Stimulated activated naive CD8-positive, alpha-beta T cell treated with anti-CD3 and anti-CD28 coated beads, Interleukin-15, amount 100 ng/mL, for 72 hours (primary cell): Measurements from ENCODE around the gene ST7L.

Source experiments
- ATAC-seq: fragments of 150-1000 bp; cut with Tn5 transposase; 2 replicates; pipeline ENCODE4 v1.10.0; 2021; ENCODE audit warnings: mild to moderate bottlenecking, moderate library complexity
- DNase-seq, 2 donors: peaks; one replicate each; pipeline ENCODE4 v3.0.0; 2021 to 2022
- H3K27ac Mint-ChIP-seq, 2 donors: one replicate each; pipeline ENCODE4 v1.8.0; 2022; ENCODE audit warnings: mild to moderate bottlenecking in 2 of 2, mixed read lengths in 2 of 2, moderate library complexity in 2 of 2
- H3K27me3 Mint-ChIP-seq: one replicate; pipeline ENCODE4 v1.8.0; 2022; ENCODE audit warnings: mixed read lengths
- H3K4me1 Mint-ChIP-seq: one replicate; pipeline ENCODE4 v1.8.0; 2022; ENCODE audit warnings: mild to moderate bottlenecking, mixed read lengths
- H3K4me3 Mint-ChIP-seq, 2 donors: one replicate each; pipeline ENCODE4 v1.8.0; 2022; ENCODE audit warnings: mild to moderate bottlenecking in 2 of 2, mixed read lengths in 2 of 2, moderate library complexity in 1 of 2
- H3K9me3 Mint-ChIP-seq, 2 donors: one replicate each; pipeline ENCODE4 v1.8.0; 2022; ENCODE audit warnings: mixed read lengths in 2 of 2

The ST7L gene

DNA sequence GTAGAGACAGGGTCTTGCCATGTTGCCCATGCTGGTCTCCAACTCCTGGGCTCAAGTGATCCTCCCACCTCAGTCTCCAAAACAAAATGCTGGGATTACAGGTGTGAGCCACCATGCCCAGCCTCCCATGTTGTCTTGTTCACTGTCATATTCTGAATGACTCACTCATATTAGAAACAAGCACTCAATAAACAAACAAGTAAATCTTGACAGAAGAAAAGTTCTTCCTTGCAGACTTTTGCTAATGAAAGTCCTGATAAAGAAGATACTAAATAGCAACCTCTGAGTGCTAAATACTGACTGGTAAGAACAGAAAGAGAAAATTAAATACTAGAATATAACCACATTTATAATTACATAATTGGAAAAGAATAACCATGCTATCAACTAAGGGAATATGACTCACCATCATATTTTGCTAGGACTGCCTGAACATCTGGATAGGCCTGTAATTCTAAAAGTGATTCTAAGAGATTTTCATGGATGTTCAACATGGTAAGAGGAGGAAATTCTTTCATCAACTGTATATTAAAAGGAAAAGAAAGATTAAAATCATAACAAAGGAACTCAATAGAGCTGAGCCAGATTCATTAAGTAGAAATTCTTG, 37.3 kb downstream of the ST7L start:
- no peak for DNase-seq
- H3K9me3 Mint-ChIP-seq = no peaks in the 10 kb centered on the region
- no peaks in the 10 kb centered on the region for H3K4me1 Mint-ChIP-seq
- no peak overlapping the region for H3K4me3 Mint-ChIP-seq
- H3K27ac Mint-ChIP-seq = peak overlapping the region in 1 of 2 donors; percentile 49
- no peak for ATAC-seq
- no peaks in the 10 kb centered on the region for H3K27me3 Mint-ChIP-seq

DNA sequence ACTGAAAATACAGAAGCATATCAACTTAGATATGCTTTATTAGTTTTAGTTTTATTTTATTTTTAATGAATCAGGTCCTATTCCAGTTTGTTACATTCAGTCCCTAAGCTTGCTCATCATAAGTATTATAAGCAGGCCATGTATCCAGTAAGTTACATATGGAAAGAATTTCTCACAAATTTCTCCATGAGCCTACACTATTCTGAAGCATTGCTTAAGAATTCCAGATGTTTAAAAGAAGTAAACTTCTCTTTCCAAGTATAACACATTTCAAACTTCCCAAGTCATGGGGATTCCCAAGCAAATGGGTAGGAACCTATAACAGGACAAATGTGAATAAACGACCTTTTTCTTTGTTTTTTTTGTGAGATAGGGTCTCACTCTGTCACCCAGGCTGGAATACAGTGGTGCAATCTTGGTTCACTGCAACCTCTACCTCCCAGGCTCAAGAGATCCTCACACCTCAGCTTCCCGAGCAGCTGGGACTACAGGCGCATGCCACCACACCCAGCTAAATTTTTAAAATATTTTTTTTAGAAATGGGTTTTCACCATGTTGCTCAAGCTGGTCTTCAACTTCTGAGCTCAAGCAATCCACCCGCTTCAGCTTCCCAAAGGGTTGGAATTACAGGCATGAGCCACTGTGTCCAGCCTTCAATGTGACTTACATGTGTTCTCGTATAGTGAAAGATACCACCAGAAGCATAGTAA, 39.0 kb downstream of the ST7L start:
- Mint-ChIP-seq H3K9me3 (no peaks in the 10 kb centered on the region), H3K27me3 (no peaks in the 10 kb centered on the region), H3K27ac (no peak overlapping the region), H3K4me3 (no peak overlapping the region), H3K4me1 (no peaks in the 10 kb centered on the region)
- DNase-seq (no peak), ATAC-seq (no peak)

DNA sequence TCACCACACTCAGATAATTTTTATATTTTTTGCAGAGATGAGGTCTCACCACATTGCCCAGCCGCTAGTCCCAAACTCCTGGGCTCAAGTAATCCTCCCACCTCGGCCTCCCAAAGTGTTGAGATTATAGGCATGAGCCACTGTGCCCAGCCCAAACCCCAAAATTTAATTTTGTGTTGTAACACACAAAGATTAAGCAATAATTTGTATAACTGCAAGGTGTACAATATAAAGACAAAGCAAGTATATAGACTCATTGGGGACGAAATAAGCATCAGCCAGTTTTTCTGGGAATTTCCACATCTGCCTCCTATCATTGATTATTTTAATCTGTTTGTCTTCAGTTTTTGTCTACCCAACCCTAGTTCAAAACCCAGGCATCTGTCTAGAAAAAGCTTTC, 42.7 kb downstream of the ST7L start:
- no peaks in the 10 kb centered on the region for H3K27me3 Mint-ChIP-seq
- H3K9me3 Mint-ChIP-seq = no peaks in the 10 kb centered on the region
- H3K4me1 Mint-ChIP-seq = no peaks in the 10 kb centered on the region
- H3K4me3 Mint-ChIP-seq = no peak overlapping the region
- DNase-seq (no peak), ATAC-seq (no peak)
- no peak overlapping the region for H3K27ac Mint-ChIP-seq

DNA sequence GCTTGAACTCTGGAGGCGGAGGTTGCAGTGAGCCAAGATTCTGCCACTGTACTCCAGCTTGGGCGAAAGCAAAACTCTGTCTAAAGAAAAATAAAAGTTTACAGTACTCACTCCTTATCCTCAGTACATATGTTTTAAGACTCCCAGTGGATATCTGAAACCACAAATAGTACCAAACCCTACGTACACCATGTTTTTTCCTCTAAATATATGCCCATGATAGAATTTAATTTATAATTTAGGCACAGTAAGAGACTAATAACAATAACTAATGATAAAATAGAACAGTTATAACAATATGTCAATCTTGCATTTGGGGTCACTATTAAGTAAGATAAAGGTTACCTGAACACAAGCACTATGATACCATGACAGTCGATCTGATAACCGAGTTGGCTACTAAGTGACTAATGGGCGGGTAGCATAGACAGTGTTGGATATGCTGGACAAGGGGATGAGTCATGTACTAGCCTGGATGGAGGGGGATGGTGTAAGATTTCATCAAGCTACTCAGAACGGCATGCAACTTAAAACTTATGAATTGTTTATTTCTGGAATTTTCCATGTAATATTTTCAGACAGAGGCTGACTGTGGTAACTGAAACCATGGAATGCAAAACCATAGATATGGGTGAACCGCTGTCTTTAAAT, 43.7 kb downstream of the ST7L start:
- no peaks in the 10 kb centered on the region for H3K4me1 Mint-ChIP-seq
- H3K9me3 Mint-ChIP-seq = no peaks in the 10 kb centered on the region
- H3K27me3 Mint-ChIP-seq = no peaks in the 10 kb centered on the region
- no peak for ATAC-seq
- peak overlapping the region in 1 of 2 donors; percentile 31 for H3K27ac Mint-ChIP-seq
- no peak for DNase-seq
- no peak overlapping the region for H3K4me3 Mint-ChIP-seq

DNA sequence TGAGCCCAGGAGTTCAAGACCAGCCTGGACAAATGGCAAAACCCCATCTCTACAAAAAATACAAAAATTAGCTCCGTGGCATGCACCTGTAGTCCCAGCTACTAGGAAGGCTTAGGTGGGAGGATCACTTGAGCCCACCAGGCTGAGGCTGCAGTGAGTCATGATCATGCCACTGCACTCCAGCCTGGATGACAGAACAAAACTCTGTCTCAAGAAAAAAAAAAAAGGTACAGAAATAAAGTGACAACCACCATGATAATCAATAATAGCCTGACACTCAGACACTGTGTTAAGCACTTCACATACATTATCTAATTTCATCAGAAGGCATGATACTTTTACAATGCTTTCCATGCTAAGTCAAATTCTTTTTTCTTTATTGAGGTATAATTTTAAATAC, 53.1 kb downstream of the ST7L start:
- DNase-seq (no peak), ATAC-seq (no peak)
- Mint-ChIP-seq H3K4me1 (no peaks in the 10 kb centered on the region), H3K9me3 (no peaks in the 10 kb centered on the region), H3K4me3 (no peak overlapping the region), H3K27me3 (no peaks in the 10 kb centered on the region), H3K27ac (no peak overlapping the region)

DNA sequence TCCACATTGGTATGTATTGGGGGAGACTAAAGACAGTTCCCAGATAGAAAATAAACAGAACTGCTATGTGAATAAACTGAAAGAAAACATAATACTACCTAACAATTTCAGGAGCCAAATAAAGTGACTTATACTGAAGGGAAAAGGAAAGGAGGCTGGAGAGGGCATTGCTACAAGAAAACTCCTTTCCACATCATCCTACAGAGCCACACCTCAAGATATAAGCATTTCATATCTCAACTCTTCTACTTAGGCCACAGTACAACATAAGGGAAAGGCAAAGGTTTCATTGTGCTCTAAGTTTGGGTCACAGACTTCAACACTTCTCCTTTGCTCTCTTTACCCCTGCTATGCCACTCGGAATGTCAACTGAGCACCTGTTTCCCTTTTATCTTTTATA, 54.9 kb downstream of the ST7L start:
- H3K9me3 Mint-ChIP-seq = no peaks in the 10 kb centered on the region
- ATAC-seq (no peak), DNase-seq (no peak)
- no peak overlapping the region for H3K27ac Mint-ChIP-seq
- H3K4me1 Mint-ChIP-seq = no peaks in the 10 kb centered on the region
- no peaks in the 10 kb centered on the region for H3K27me3 Mint-ChIP-seq
- no peak overlapping the region for H3K4me3 Mint-ChIP-seq

DNA sequence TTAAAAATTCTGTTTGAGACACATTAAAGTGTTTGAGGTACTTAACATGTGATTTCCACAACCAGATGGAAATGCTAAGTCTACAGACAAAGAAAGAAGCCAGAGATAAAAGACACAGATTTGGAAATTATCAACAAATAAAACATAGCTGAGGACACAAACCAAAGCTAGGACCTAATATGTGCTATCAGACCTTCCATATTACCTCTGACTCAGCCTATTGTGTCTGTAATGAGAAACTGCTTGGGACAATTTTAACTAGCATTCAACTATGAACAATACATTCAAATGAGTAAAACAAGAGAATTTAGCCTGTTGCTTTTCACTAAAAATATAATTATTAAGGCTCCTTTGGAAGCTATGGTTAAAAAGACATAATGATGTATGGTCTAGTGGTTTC, 55.6 kb downstream of the ST7L start:
- Mint-ChIP-seq H3K4me3 (no peak overlapping the region), H3K9me3 (no peaks in the 10 kb centered on the region), H3K27me3 (no peaks in the 10 kb centered on the region), H3K27ac (no peak overlapping the region), H3K4me1 (no peaks in the 10 kb centered on the region)
- ATAC-seq (no peak), DNase-seq (no peak)

DNA sequence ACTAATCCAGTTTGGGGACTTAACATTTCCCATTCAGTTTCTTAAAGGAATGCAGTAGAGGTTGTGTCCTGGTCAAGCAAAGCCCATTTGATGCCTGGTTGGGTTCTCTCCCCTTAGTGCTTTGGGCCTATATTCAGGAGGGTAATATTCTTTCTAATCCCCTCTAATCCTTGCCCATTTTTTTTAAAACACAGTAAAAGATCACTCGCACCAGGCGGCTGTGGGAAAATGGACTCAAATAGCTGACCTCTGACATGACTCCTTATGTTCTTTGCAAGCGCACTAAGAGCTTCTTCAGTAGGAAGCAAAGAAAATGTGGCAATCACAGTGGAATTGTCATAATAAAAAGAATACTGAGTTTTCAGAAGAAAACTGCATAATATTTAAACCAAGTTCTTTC, 60.3 kb downstream of the ST7L start:
- no peaks in the 10 kb centered on the region for H3K9me3 Mint-ChIP-seq
- no peak overlapping the region for H3K4me3 Mint-ChIP-seq
- ATAC-seq = no peak
- no peak overlapping the region for H3K27ac Mint-ChIP-seq
- no peaks in the 10 kb centered on the region for H3K27me3 Mint-ChIP-seq
- H3K4me1 Mint-ChIP-seq = no peaks in the 10 kb centered on the region
- no peak for DNase-seq

DNA sequence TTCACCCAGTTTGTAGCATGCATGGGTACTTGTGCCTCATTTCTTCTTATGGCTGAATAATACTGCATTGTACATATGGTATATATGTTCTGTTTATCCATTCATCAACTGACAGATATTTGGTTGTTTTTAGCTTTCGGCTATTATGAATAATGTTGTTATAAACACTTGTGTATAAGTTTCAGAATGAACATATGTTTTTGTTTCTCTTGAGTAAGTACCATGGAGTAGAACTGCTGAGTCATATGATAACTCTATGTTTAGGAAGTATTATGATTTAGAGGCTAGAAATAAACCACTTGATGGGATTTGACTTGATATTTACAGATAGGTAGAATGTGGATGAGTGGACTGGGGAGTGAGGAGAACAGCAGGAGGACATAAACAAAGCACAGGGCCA, 61.6 kb downstream of the ST7L start:
- Mint-ChIP-seq H3K4me1 (no peaks in the 10 kb centered on the region), H3K27ac (no peak overlapping the region), H3K9me3 (no peaks in the 10 kb centered on the region), H3K27me3 (no peaks in the 10 kb centered on the region), H3K4me3 (no peak overlapping the region)
- no peak for ATAC-seq
- DNase-seq = no peak

DNA sequence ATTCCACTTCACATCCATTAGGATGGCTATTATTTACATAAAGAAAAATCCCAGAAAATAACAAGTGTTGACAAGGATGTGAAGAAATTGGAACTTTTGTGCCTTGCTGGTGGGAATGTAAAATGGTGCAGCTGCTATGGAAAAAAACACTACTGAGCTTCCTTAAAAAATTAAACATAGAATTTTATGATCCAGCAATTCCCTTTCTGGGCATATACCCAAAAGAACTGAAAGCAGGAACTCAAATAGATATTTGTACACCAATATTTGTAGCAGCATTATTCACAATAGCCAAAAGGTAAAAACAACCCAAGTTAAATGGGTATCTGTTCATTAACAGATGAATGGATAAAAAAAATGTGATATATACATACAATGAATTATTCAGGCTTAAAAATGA, 64.5 kb downstream of the ST7L start:
- no peak overlapping the region for H3K27ac Mint-ChIP-seq
- H3K27me3 Mint-ChIP-seq = no peaks in the 10 kb centered on the region
- DNase-seq (no peak), ATAC-seq (no peak)
- no peak overlapping the region for H3K4me3 Mint-ChIP-seq
- no peaks in the 10 kb centered on the region for H3K9me3 Mint-ChIP-seq
- no peaks in the 10 kb centered on the region for H3K4me1 Mint-ChIP-seq

DNA sequence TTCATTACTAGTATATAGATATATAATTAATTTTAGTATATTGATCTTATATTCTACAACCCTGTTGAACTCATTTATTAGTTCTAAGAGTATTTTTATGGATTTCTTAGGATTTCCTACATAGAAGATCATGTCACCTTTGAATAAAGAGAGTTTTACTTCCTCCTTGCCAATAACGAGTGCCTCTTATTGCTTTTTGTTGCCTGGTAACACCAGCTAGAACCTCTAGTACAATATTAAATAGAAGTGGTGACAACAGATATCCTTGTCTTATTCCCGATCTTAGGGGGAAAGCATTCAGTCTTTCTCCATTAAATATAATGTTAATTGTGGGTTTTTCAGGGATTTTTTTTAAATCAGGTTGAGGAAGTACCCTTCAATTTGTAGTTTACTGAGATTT, 69.4 kb downstream of the ST7L start:
- Mint-ChIP-seq H3K4me3 (no peak overlapping the region), H3K4me1 (no peaks in the 10 kb centered on the region), H3K27me3 (no peaks in the 10 kb centered on the region), H3K9me3 (no peaks in the 10 kb centered on the region), H3K27ac (no peak overlapping the region)
- DNase-seq (no peak), ATAC-seq (no peak)

DNA sequence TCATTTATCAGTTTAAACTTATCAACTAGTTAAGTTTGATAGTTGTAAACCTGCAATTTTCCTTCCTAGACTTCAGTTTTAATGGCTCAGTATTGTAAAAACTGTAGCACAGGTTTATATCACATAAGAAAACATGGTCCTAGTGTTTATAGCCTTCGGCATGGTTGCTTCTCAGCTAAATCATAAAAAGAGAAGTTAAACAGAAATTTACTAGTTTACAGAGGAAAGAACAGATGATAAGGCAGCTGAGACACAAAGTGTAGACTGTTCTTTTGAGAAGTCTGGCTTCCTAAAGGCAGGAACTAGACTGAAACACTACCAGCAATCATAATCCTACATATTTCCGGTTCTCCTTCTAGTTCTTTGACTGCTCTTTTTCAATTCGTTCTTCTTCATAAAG, 70.4 kb downstream of the ST7L start:
- no peak overlapping the region for H3K4me3 Mint-ChIP-seq
- H3K9me3 Mint-ChIP-seq = no peaks in the 10 kb centered on the region
- no peak overlapping the region for H3K27ac Mint-ChIP-seq
- DNase-seq (no peak), ATAC-seq (no peak)
- no peaks in the 10 kb centered on the region for H3K4me1 Mint-ChIP-seq
- H3K27me3 Mint-ChIP-seq = no peaks in the 10 kb centered on the region

DNA sequence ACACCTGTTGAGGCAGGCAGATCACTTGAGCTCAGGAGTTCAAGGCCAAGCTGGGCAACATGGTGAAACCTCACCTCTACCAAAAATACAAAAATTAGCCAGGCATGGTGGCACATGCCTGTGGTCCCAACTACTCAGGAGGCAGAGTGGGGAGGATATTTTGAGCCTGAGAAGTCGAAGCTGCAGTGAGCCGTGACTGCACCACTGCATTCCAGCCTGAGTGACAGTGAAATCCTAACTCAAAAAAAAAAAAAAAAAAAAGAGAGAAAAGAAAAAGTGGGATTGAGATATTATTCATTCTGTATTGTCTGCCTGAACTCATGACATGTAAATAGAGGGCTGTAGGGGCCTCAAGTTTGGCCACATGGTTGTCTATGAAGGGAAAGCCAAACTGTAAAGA, 72.9 kb downstream of the ST7L start:
- ATAC-seq = no peak
- no peak for DNase-seq
- Mint-ChIP-seq H3K27ac (peak overlapping the region in 1 of 2 donors; percentile 8), H3K9me3 (no peaks in the 10 kb centered on the region), H3K4me3 (no peak overlapping the region), H3K27me3 (no peaks in the 10 kb centered on the region), H3K4me1 (no peaks in the 10 kb centered on the region)

DNA sequence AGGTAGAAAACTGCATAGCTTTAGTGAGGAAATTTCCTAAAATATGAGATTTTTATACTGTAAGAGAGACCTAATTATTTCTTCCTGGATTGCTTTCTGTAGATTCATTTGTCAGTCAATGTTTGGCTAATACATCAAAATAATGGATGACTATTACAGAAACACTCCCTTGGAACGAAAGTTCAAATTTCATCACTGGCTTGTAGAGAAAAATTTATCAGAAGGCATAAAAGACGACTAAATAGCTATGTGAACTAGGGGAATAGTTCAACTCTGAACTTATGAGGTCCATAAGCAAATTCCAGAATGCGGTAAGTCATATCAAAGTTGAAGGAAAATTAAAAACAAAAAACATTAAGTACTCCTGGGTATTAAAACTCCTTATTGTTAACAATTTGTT, 74.2 kb downstream of the ST7L start:
- no peaks in the 10 kb centered on the region for H3K9me3 Mint-ChIP-seq
- ATAC-seq (no peak), DNase-seq (no peak)
- no peak overlapping the region for H3K27ac Mint-ChIP-seq
- no peaks in the 10 kb centered on the region for H3K4me1 Mint-ChIP-seq
- no peak overlapping the region for H3K4me3 Mint-ChIP-seq
- H3K27me3 Mint-ChIP-seq = no peaks in the 10 kb centered on the region

DNA sequence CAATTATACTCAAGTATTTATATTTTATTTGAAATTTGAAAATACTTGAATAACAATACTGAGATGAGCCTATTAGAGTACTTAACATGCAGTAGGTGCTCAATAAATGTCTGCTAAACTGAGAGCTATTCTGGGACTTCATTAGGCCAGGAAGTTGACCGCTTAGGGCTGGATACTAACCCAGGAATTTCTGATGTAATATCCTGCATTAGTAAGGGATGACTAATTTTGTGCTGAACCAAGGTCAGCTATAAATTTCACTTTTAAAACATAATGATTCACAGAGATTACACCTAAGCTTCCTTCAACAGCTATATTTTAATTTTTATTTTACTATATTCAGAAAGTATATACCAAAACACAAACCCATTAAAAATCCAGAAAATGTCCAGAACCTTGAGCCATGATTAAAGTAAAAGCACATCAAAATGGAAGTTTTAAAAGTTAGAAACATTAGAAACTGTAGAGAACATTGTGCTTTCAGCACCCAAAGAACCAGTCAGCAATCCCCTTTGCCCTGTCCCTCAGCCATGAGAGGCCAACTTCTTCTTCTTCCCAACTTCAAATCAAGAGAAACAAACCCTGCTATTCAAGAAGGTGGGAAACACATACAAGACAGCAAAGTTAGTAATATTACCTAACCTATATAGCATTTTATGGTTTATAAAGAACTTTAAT, 74.8 kb downstream of the ST7L start:
- Mint-ChIP-seq H3K27ac (no peak overlapping the region), H3K27me3 (no peaks in the 10 kb centered on the region), H3K4me3 (no peak overlapping the region), H3K4me1 (no peaks in the 10 kb centered on the region), H3K9me3 (no peaks in the 10 kb centered on the region)
- ATAC-seq (peak; percentile 61), DNase-seq (no peak)
